Measurements from ENCODE around the gene NECAP2.

NECAP2 gene

GRCh38 chr1:16394977-16395376, 45.5 kb upstream of the NECAP2 start:
- Mint-ChIP-seq H3K36me3 (ENCODE audit: low read depth) (peaks cover 34% of the 10 kb centered on the region), H3K9me3 (no peaks in the 10 kb centered on the region), H3K27me3 (ENCODE audit: low read depth, poor library complexity) (no peaks in the 10 kb centered on the region), H3K27ac (no peak overlapping the region), H3K4me3 (no peak overlapping the region), H3K4me1 (peaks cover 43% of the 10 kb centered on the region)
- TF ChIP-seq CTCF (IDR thresholded peaks at IDR 0.05): no peak
- no peak for DNase-seq

GRCh38 chr1:16396591-16396990, 43.9 kb upstream of the NECAP2 start:
- no peaks in the 10 kb centered on the region for H3K27me3 Mint-ChIP-seq (ENCODE audit: low read depth, poor library complexity)
- peaks cover 31% of the 10 kb centered on the region for H3K36me3 Mint-ChIP-seq (ENCODE audit: low read depth)
- no peaks in the 10 kb centered on the region for H3K9me3 Mint-ChIP-seq
- DNase-seq: no peak
- H3K4me3 Mint-ChIP-seq: no peak overlapping the region
- peak overlapping the region; percentile 89 for H3K27ac Mint-ChIP-seq
- TF ChIP-seq CTCF (IDR thresholded peaks at IDR 0.05): no peak
- peaks cover 27% of the 10 kb centered on the region for H3K4me1 Mint-ChIP-seq

- Mint-ChIP-seq H3K27me3 (ENCODE audit: low read depth, poor library complexity) (no peaks in the 10 kb centered on the region), H3K9me3 (no peaks in the 10 kb centered on the region), H3K4me3 (no peak overlapping the region), H3K4me1 (peaks cover 22% of the 10 kb centered on the region), H3K36me3 (ENCODE audit: low read depth) (peaks cover 31% of the 10 kb centered on the region), H3K27ac (peak overlapping the region; percentile 89)
- DNase-seq: no peak
- TF ChIP-seq CTCF (IDR thresholded peaks at IDR 0.05): no peak
These were observed 43.4 kb upstream of the NECAP2 start for GRCh38 chr1:16397120-16397519.

- peak overlapping the region; percentile 74 for H3K27ac Mint-ChIP-seq
These were observed 42.1 kb upstream of the NECAP2 start for GRCh38 chr1:16398371-16398953.

GRCh38 chr1:16402742-16403141, 37.8 kb upstream of the NECAP2 start:
- Mint-ChIP-seq H3K27ac (peak overlapping the region; percentile 61), H3K9me3 (no peaks in the 10 kb centered on the region), H3K27me3 (ENCODE audit: low read depth, poor library complexity) (peaks cover 3% of the 10 kb centered on the region), H3K36me3 (ENCODE audit: low read depth) (peaks cover 8% of the 10 kb centered on the region), H3K4me3 (no peak overlapping the region), H3K4me1 (peaks cover 10% of the 10 kb centered on the region)
- DNase-seq: no peak
- TF ChIP-seq CTCF (IDR thresholded peaks at IDR 0.05): no peak

More at GRCh38 chr1:16398371-16398953, 42.1 kb upstream of the NECAP2 start:
- H3K4me3 Mint-ChIP-seq: no peak overlapping the region
- no peaks in the 10 kb centered on the region for H3K9me3 Mint-ChIP-seq
- DNase-seq: no peak
- H3K27me3 Mint-ChIP-seq (ENCODE audit: low read depth, poor library complexity): no peaks in the 10 kb centered on the region
- peaks cover 15% of the 10 kb centered on the region for H3K4me1 Mint-ChIP-seq
- peaks cover 20% of the 10 kb centered on the region for H3K36me3 Mint-ChIP-seq (ENCODE audit: low read depth)
- no peak for TF ChIP-seq CTCF (IDR thresholded peaks at IDR 0.05)

- no peak for TF ChIP-seq CTCF (IDR thresholded peaks at IDR 0.05)
- DNase-seq: no peak
- no peaks in the 10 kb centered on the region for H3K36me3 Mint-ChIP-seq (ENCODE audit: low read depth)
- H3K27ac Mint-ChIP-seq: no peak overlapping the region
- H3K4me1 Mint-ChIP-seq: peaks cover 15% of the 10 kb centered on the region
- H3K9me3 Mint-ChIP-seq: no peaks in the 10 kb centered on the region
- no peak overlapping the region for H3K4me3 Mint-ChIP-seq
- peaks cover 7% of the 10 kb centered on the region for H3K27me3 Mint-ChIP-seq (ENCODE audit: low read depth, poor library complexity)
These were observed 35.1 kb upstream of the NECAP2 start for GRCh38 chr1:16405441-16405840.
